B cell (primary cell): ENCODE data around the gene GMPR. TPM values are rescaled to one million over a fixed set of nuclear protein-coding genes. Genes with fewer than 3 reads are reported as not detected.

Experiments
- ATAC-seq: fragments of 200-7000 bp; cut with Tn5 transposase; one replicate; pipeline ENCODE4 v1.10.0; 2021; ENCODE audit warnings: low read depth, mild to moderate bottlenecking, moderate number of reproducible peaks, moderate library complexity
- CTCF ChIA-PET: fragments of 350-600 bp; sonication (Branson Sonifier 250); formaldehyde crosslinking; loops from one replicate; lab custom pipeline; 2021; ENCODE audit warnings: antibody characterized with exemption, inconsistent platforms; lab: Charles Lee
- POLR2A ChIA-PET: fragments of 350-600 bp; sonication (Branson Sonifier 250); formaldehyde crosslinking; loops from one replicate; lab custom pipeline; 2021; ENCODE audit warnings: antibody characterized with exemption; lab: Charles Lee
- DNase-seq: peaks from one replicate; pipeline ENCODE4 v3.0.0; 2013
- H2AFZ ChIP-seq: 2 replicates; pipeline ENCODE4 v1.6.1; 2012; ENCODE audit warnings: mild to moderate bottlenecking, low read depth, low read length; ENCODE audit not compliant: insufficient read depth, poor library complexity, severe bottlenecking
- H3K27ac ChIP-seq, 2 donors: 1 replicate in 1 of 2; 2 replicates in 1 of 2; pipeline ENCODE4 v1.5.1; 2012 to 2013; ENCODE audit warnings: low read length in 2 of 2, mild to moderate bottlenecking in 2 of 2, moderate library complexity in 1 of 2
- H3K27me3 ChIP-seq, 4 experiments: fragments of 200-600 bp in 1 of 4; sonication (generic) in 1 of 4; replicated peaks in 1 of 4; 1 replicate in 2 of 4; 2 replicates in 2 of 4; pipeline versions ENCODE4 v1.6.1 to v1.7.0; 2013 to 2016; ENCODE audit warnings: low read length in 3 of 4, mild to moderate bottlenecking in 2 of 4, mixed read lengths in 1 of 4, moderate library complexity in 1 of 4; ENCODE audit not compliant: insufficient read depth in 4 of 4, control insufficient read depth in 3 of 4; ENCODE audit errors: control extremely low read depth in 1 of 4
- H3K36me3 ChIP-seq, 2 experiments: replicated peaks in 1 of 2; 1 replicate in 1 of 2; 2 replicates in 1 of 2; pipeline versions ENCODE4 v1.6.1 to v1.7.1; 2013; ENCODE audit warnings: low read length in 1 of 2; ENCODE audit not compliant: insufficient read depth in 2 of 2, control insufficient read depth in 1 of 2; ENCODE audit errors: control extremely low read depth in 1 of 2, extremely low read depth in 1 of 2
- H3K4me1 ChIP-seq, 2 donors: fragments of 200-600 bp in 1 of 2; sonication (generic) in 1 of 2; 1 replicate in 1 of 2; 2 replicates in 1 of 2; pipeline versions ENCODE4 v1.5.1 to v1.6.1; 2013 to 2017; ENCODE audit warnings: low read length in 2 of 2; ENCODE audit not compliant: control insufficient read depth in 2 of 2, insufficient read depth in 2 of 2
- H3K4me2 ChIP-seq: replicated peaks from 2 replicates; pipeline ENCODE3; 2012; ENCODE audit warnings: mild to moderate bottlenecking, low read depth, low read length; ENCODE audit not compliant: poor library complexity, severe bottlenecking
- H3K4me3 ChIP-seq, 5 experiments: fragments of 200-600 bp in 1 of 5; sonication (generic) in 1 of 5; 1 replicate in 3 of 5; 2 replicates in 2 of 5; pipeline versions ENCODE4 v1.5.1 to v1.7.0; 2011 to 2016; ENCODE audit warnings: low read length in 4 of 5, mild to moderate bottlenecking in 4 of 5, low read depth in 2 of 5, control low read depth in 1 of 5, moderate library complexity in 1 of 5; ENCODE audit not compliant: insufficient read depth in 1 of 5; ENCODE audit errors: control extremely low read depth in 1 of 5, extremely low read depth in 1 of 5
- H3K79me2 ChIP-seq: fragments of 200-600 bp; sonication (generic); one replicate; pipeline ENCODE4 v1.6.0; 2016; ENCODE audit warnings: low read length; ENCODE audit not compliant: control insufficient read depth, insufficient read depth
- H3K9ac ChIP-seq: fragments of 200-600 bp; sonication (generic); 2 replicates; pipeline ENCODE4 v1.6.1; 2017; ENCODE audit warnings: mild to moderate bottlenecking, low read length, moderate library complexity
- H3K9me3 ChIP-seq, 3 donors: one replicate each; pipeline versions ENCODE4 v1.6.1 to v1.7.1; 2013; ENCODE audit warnings: low read length in 2 of 3; ENCODE audit not compliant: control insufficient read depth in 2 of 3, insufficient read depth in 1 of 3; ENCODE audit errors: control extremely low read depth in 1 of 3
- H4K20me1 ChIP-seq: 2 replicates; pipeline ENCODE4 v1.6.0; 2012; ENCODE audit warnings: mild to moderate bottlenecking, low read length; ENCODE audit not compliant: insufficient read depth, control insufficient read depth, poor library complexity, severe bottlenecking
- H3K27ac Mint-ChIP-seq: one replicate; pipeline ENCODE4 v1.8.0; 2021; ENCODE audit warnings: mixed read lengths
- H3K27me3 Mint-ChIP-seq: one replicate; pipeline ENCODE4 v1.8.0; 2021; ENCODE audit warnings: mixed read lengths
- H3K4me1 Mint-ChIP-seq: one replicate; pipeline ENCODE4 v1.8.0; 2021; ENCODE audit warnings: mixed read lengths
- H3K4me3 Mint-ChIP-seq: one replicate; pipeline ENCODE4 v1.8.0; 2021; ENCODE audit warnings: mixed read lengths
- H3K9me3 Mint-ChIP-seq: one replicate; pipeline ENCODE4 v1.8.0; 2022; ENCODE audit warnings: mixed read lengths; ENCODE audit not compliant: insufficient read depth
- CTCF ChIP-seq: fragments of 200-600 bp; IDR thresholded peaks from one replicate; pipeline ENCODE4 v1.8.0; 2022; ENCODE audit warnings: antibody characterized with exemption, mild to moderate bottlenecking
- EZH2 ChIP-seq: IDR thresholded peaks from 2 replicates; pipeline ENCODE4 v1.6.1; 2012; ENCODE audit warnings: borderline replicate concordance, low read depth, mild to moderate bottlenecking, moderate library complexity, low read length; ENCODE audit not compliant: insufficient read depth, poor library complexity, severe bottlenecking
- WGBS: methylation state at CpG from one replicate; pipeline ENCODE4 v1.1.5; 2013; ENCODE audit warnings: missing lambda C conversion rate; ENCODE audit not compliant: insufficient coverage; 5-methylcytosine and 5-hydroxymethylcytosine counted together
- intact Hi-C: fragments of 100-400 bp; cut with micrococcal nuclease; formaldehyde crosslinking; loops from one replicate; pipeline ENCODE4 v1.10.0; 2022
- polyA plus RNA-seq: library from polyadenylated mRNA; depleted of rRNA; stranded (reverse); fragments of >200 nt; gene quantifications from 2 replicates; pipeline ENCODE4 v1.2.3, GENCODE V29; 2012
- total RNA-seq, 2 donors: library from RNA; stranded (reverse); fragments of 120-200 nt in 1 of 2; gene quantifications; 1 replicate in 1 of 2; 2 replicates in 1 of 2; pipeline versions ENCODE4 v1.2.3 to v1.2.4, GENCODE V29; 2013 to 2022

Gene GMPR
- total and polyA plus RNA-seq, 2 donors (not counting 1 experiment from before 2014, with no cell fraction given) = 0.82 TPM; not detected in 1

- Histone ChIP-seq H3K27ac (peak overlapping the region; percentile 6 to 23), H4K20me1 (no peaks in the 10 kb centered on the region), H3K9ac (peak overlapping the region; percentile 27), H2AFZ (peak overlapping the region; percentile 24), H3K27me3 (no peaks in the 10 kb centered on the region), H3K36me3 (no peaks in the 10 kb centered on the region), H3K4me3 (peak overlapping the region in 1 of 5 experiments; percentile 33), H3K4me1 (peaks cover 17 to 34% of the 10 kb centered on the region in 2 donors), H3K4me2 (peak overlapping the region; percentile 58), H3K79me2 (no peaks in the 10 kb centered on the region), H3K9me3 (no peaks in the 10 kb centered on the region)
- Mint-ChIP-seq H3K27ac (peak overlapping the region; percentile 62), H3K4me3 (peak overlapping the region; percentile 53), H3K4me1 (peaks cover 44% of the 10 kb centered on the region), H3K27me3 (no peaks in the 10 kb centered on the region), H3K9me3 (no peaks in the 10 kb centered on the region)
- DNase-seq (peak; percentile 52), ATAC-seq (peak; percentile 57)
- ChIA-PET POLR2A (interaction anchor here (0.8 kb wide), 1 partner anchor 441 kb away, joined by 3 read pairs; the partner anchor contains the start of gene ATXN1), CTCF (interaction anchor here (1.0 to 9.2 kb wide), 4 partner anchors 11 to 451 kb away, joined by 4 to 87 read pairs (median 14); no protein-coding TSS in a partner anchor)
- 28% methylated on average over 7 of the region's 16 CpGs for WGBS
- intact Hi-C loops = no loop called here
- TF ChIP-seq EZH2 (no peak), CTCF (no peak)
Observed at GRCh38 chr6:16319813-16320532, 81.6 kb downstream of the GMPR start.
